GM12878 (cell line): ENCODE results near the gene DIP2C. TPM values are rescaled to one million over a fixed set of nuclear protein-coding genes. Genes with fewer than 3 reads are reported as not detected.

ENCODE experiments used
- ATAC-seq: fragments of 200-7000 bp; cut with Tn5 transposase; 3 replicates; pipeline ENCODE4 v1.9.1; 2020; ENCODE audit warnings: mild to moderate bottlenecking, moderate library complexity
- BruUV-seq: library from RNA; stranded (reverse); fragments of 400-500 nt; replicated peaks from 2 replicates; lab custom pipeline; 2021; lab: Mats Ljungman, UMichigan
- CTCF ChIA-PET: fragments of 300-600 bp; sonication (Branson Sonifier 250); formaldehyde crosslinking; extraction: SDS; loops from one replicate; lab custom pipeline; 2021; ENCODE audit warnings: inconsistent platforms; lab: Yijun Ruan, JAX
- POLR2A ChIA-PET: fragments of 350-600 bp; formaldehyde crosslinking; extraction: SDS; loops from one replicate; lab custom pipeline; 2021; ENCODE audit warnings: inconsistent platforms; lab: Charles Lee
- RAD21 ChIA-PET: fragments of 300-600 bp; sonication (Branson Sonifier 250); formaldehyde crosslinking; loops from one replicate; lab custom pipeline; 2023; ENCODE audit warnings: antibody characterized with exemption; ENCODE audit not compliant: unreplicated experiment; lab: Charles Lee
- SMC1A ChIA-PET: fragments of 300-600 bp; sonication (Branson Sonifier 250); formaldehyde crosslinking; loops from one replicate; lab custom pipeline; 2023; ENCODE audit not compliant: unreplicated experiment, uncharacterized antibody; lab: Charles Lee
- DNase-seq: peaks from one replicate; pipeline ENCODE4 v3.0.0-alpha.2; 2011; ENCODE audit warnings: low read depth, low spot score
- FAIRE-seq: peaks from 3 replicates; lab custom pipeline; 2011; peaks lifted over from hg19 to GRCh38; lab: Jason Lieb, UNC
- H2AFZ ChIP-seq: 2 replicates; pipeline ENCODE4 v1.6.0; 2011; ENCODE audit warnings: low read depth, low read length, control low read depth; ENCODE audit not compliant: control insufficient read depth
- H3K27ac ChIP-seq: 2 replicates; pipeline ENCODE4 v1.5.1; 2011; ENCODE audit warnings: control low read depth; ENCODE audit not compliant: control insufficient read depth, insufficient read depth
- H3K27me3 ChIP-seq, 2 experiments: replicated peaks in 1 of 2; 2 replicates each; pipeline versions ENCODE4 v1.6.0 to v1.6.1; 2011; ENCODE audit warnings: low read length in 1 of 2; ENCODE audit not compliant: control insufficient read depth in 2 of 2, insufficient read depth in 2 of 2
- H3K36me3 ChIP-seq, 2 experiments: 2 replicates each; pipeline ENCODE4 v1.5.1; 2011; ENCODE audit warnings: low read length in 1 of 2; ENCODE audit not compliant: control insufficient read depth in 2 of 2, insufficient read depth in 2 of 2
- H3K4me1 ChIP-seq: 2 replicates; pipeline ENCODE4 v1.6.1; 2011; ENCODE audit warnings: mild to moderate bottlenecking, low read length, moderate library complexity, mixed read lengths; ENCODE audit not compliant: control insufficient read depth, insufficient read depth
- H3K4me2 ChIP-seq: 2 replicates; pipeline ENCODE4 v1.6.0; 2011; ENCODE audit warnings: control low read depth; ENCODE audit not compliant: control insufficient read depth, insufficient read depth
- H3K4me3 ChIP-seq: fragments of 200-600 bp; sonication (generic); 2 replicates; pipeline ENCODE4 v1.5.1; 2016
- H3K79me2 ChIP-seq: 2 replicates; pipeline ENCODE4 v1.6.0; 2011; ENCODE audit warnings: low read length; ENCODE audit not compliant: control insufficient read depth, insufficient read depth
- H3K9ac ChIP-seq: 2 replicates; pipeline ENCODE4 v1.8.0; 2011; ENCODE audit warnings: low read length, control low read depth, mixed read lengths; ENCODE audit not compliant: control insufficient read depth, insufficient read depth
- H3K9me3 ChIP-seq: replicated peaks from 3 replicates; pipeline ENCODE4 v1.5.1; 2011; ENCODE audit warnings: mild to moderate bottlenecking, low read length; ENCODE audit not compliant: control insufficient read depth, insufficient read depth
- H4K20me1 ChIP-seq: 2 replicates; pipeline ENCODE4 v1.6.0; 2011; ENCODE audit not compliant: control insufficient read depth, insufficient read depth
- BACH1 ChIP-seq: fragments of 450-650 bp; IDR thresholded peaks from 2 replicates; pipeline ENCODE4 v1.6.1; 2017; ENCODE audit warnings: mild to moderate bottlenecking, borderline replicate concordance
- CHD2 ChIP-seq: IDR thresholded peaks from 2 replicates; pipeline ENCODE4 v1.6.1; 2011; ENCODE audit warnings: low read depth, low read length, improper control_type of control experiment, borderline replicate concordance
- NFXL1 ChIP-seq: fragments of 450-650 bp; IDR thresholded peaks from 2 replicates; pipeline ENCODE4 v1.6.1; 2017; ENCODE audit warnings: antibody characterized with exemption, mild to moderate bottlenecking, borderline replicate concordance
- NR2C2 ChIP-seq: IDR thresholded peaks from 2 replicates; pipeline ENCODE4 v1.6.1; 2011; ENCODE audit warnings: borderline replicate concordance, low read depth; ENCODE audit not compliant: control insufficient read depth, insufficient read length
- RCOR1 ChIP-seq: conservative IDR thresholded peaks from 2 replicates; pipeline ENCODE4 v1.6.1; 2012; ENCODE audit warnings: low read depth, low read length, improper control_type of control experiment
- RFX5 ChIP-seq: IDR thresholded peaks from 2 replicates; pipeline ENCODE4 v1.6.1; 2011; ENCODE audit warnings: low read depth, low read length, improper control_type of control experiment
- SIN3A ChIP-seq: IDR thresholded peaks from 2 replicates; pipeline ENCODE4 v1.6.1; 2012; ENCODE audit warnings: low read depth, low read length, improper control_type of control experiment
- SKIL ChIP-seq: fragments of 450-650 bp; IDR thresholded peaks from 2 replicates; pipeline ENCODE4 v1.6.1; 2017; ENCODE audit warnings: mild to moderate bottlenecking, low read depth, inconsistent platforms; ENCODE audit not compliant: poor library complexity, severe bottlenecking
- SP1 ChIP-seq: IDR thresholded peaks from one replicate; pipeline ENCODE4 v1.6.1; 2011; ENCODE audit warnings: low read depth, low read length
- SREBF2 ChIP-seq: IDR thresholded peaks from 2 replicates; pipeline ENCODE4 v1.6.1; 2012; ENCODE audit warnings: mild to moderate bottlenecking, low read length
- TARDBP ChIP-seq: IDR thresholded peaks from 2 replicates; pipeline ENCODE4 v1.6.1; 2016; ENCODE audit warnings: borderline replicate concordance
- ZBTB4 ChIP-seq: fragments of 450-650 bp; formaldehyde crosslinking; IDR thresholded peaks from 2 replicates; pipeline ENCODE4 v1.4.0; 2022; ENCODE audit warnings: mild to moderate bottlenecking, moderate library complexity
- WGBS: methylation state at CpG from one replicate; pipeline ENCODE4 v1.1.6; 2016; ENCODE audit warnings: low lambda C conversion rate; ENCODE audit not compliant: insufficient replicate concordance, insufficient coverage; ENCODE audit errors: missing lambda C conversion rate; 5-methylcytosine and 5-hydroxymethylcytosine counted together
- in situ Hi-C: fragments of 300-500 bp; cut with MboI; formaldehyde crosslinking; loops from 9 replicates; pipeline ENCODE4 v1.14.3; 2018; ENCODE audit warnings: mixed read lengths
- intact Hi-C: fragments of 100-400 bp; cut with micrococcal nuclease; formaldehyde crosslinking; loops from one replicate; pipeline ENCODE4 v1.14.2; 2022; ENCODE audit not compliant: unreplicated experiment
- polyA plus RNA-seq, 11 experiments: library from polyadenylated mRNA; depleted of rRNA in 4 of 11; unstranded in 6 of 11; stranded (reverse) in 5 of 11; fragments of >200 nt; fragmentation: Nextera tagmentation in 4 of 11; fragmentation: Illumina TruSeq in 1 of 11; extraction: Ambion mirVana in 4 of 11; extraction: Trizol in 1 of 11; gene quantifications; 1 replicate in 1 of 11; 2 replicates in 10 of 11; pipeline versions ENCODE4 v1.2.1 to v1.2.3, GENCODE V29; 2011 to 2016; ENCODE audit warnings: inconsistent platforms in 2 of 11, missing spikeins in 2 of 11, low read depth in 1 of 11
- total RNA-seq, 4 experiments: library from RNA; depleted of rRNA in 3 of 4; stranded (reverse); fragments of >200 nt in 3 of 4; fragmentation: Illumina TruSeq in 1 of 4; extraction: Trizol in 1 of 4; gene quantifications; 2 replicates each; pipeline versions ENCODE4 v1.2.1 to v1.2.3, GENCODE V29; 2013 to 2021
- TF ChIP-seq, protein P1 (sequence below): IDR thresholded peaks from 2 replicates; pipeline ENCODE4 v1.6.1; 2012; ENCODE audit warnings: low read length, inconsistent platforms

Gene DIP2C
- total and polyA plus RNA-seq, 10 of the 15 experiments (the other 5 are each of a cell fraction or from before 2014, with no cell fraction given) = 0.01 to 0.10 (median 0.06) TPM

GRCh38 chr10:612696-613095, 76.8 kb downstream of the DIP2C start:
- CTCF ChIA-PET = no interaction called here
- ATAC-seq = no peak
- H3K36me3 ChIP-seq = no peaks in the 10 kb centered on the region
- BruUV-seq = no TSS peak
- no peaks in the 10 kb centered on the region for H3K9me3 ChIP-seq
- H3K4me2 ChIP-seq = no peak overlapping the region
- no peak for DNase-seq
- RAD21 ChIA-PET = no interaction called here
- H3K27me3 ChIP-seq = no peaks in the 10 kb centered on the region
- intact Hi-C loops = no loop called here
- in situ Hi-C loops = no loop called here
- WGBS = 41% methylated on average over 10 of the region's 10 CpGs
- H3K4me1 ChIP-seq = no peaks in the 10 kb centered on the region
- no peak overlapping the region for H3K4me3 ChIP-seq
- no peak for FAIRE-seq
- SMC1A ChIA-PET = interaction anchor here (1.1 kb wide), 1 partner anchor 8 kb away, joined by 3 read pairs; no protein-coding TSS in a partner anchor
- H3K9ac ChIP-seq = no peak overlapping the region
- no peak overlapping the region for H2AFZ ChIP-seq
- H3K79me2 ChIP-seq = no peaks in the 10 kb centered on the region
- POLR2A ChIA-PET = no interaction called here
- H4K20me1 ChIP-seq = no peaks in the 10 kb centered on the region
- H3K27ac ChIP-seq = no peak overlapping the region
- TF ChIP-seq ZBTB4 (no peak), SREBF2 (no peak), RCOR1 (no peak), NR2C2 (no peak), SIN3A (no peak), BACH1 (no peak), TARDBP (no peak), RFX5 (no peak), SP1 (no peak), SKIL (no peak), NFXL1 (no peak), CHD2 (no peak)
- TF ChIP-seq, protein P1, sequence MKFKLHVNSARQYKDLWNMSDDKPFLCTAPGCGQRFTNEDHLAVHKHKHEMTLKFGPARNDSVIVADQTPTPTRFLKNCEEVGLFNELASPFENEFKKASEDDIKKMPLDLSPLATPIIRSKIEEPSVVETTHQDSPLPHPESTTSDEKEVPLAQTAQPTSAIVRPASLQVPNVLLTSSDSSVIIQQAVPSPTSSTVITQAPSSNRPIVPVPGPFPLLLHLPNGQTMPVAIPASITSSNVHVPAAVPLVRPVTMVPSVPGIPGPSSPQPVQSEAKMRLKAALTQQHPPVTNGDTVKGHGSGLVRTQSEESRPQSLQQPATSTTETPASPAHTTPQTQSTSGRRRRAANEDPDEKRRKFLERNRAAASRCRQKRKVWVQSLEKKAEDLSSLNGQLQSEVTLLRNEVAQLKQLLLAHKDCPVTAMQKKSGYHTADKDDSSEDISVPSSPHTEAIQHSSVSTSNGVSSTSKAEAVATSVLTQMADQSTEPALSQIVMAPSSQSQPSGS = no peak
